ENCODE measurements around the gene C1QL4. TPM values are rescaled to one million over a fixed set of nuclear protein-coding genes. Genes with fewer than 3 reads are reported as not detected.
"Not testable (repeated sequence)": the region's sequence is repeated elsewhere in the genome, so short reads cannot be mapped to it uniquely, and the experiment has no call there.

Gene C1QL4
- polyA plus RNA-seq, 2 donors: not detected

DNA sequence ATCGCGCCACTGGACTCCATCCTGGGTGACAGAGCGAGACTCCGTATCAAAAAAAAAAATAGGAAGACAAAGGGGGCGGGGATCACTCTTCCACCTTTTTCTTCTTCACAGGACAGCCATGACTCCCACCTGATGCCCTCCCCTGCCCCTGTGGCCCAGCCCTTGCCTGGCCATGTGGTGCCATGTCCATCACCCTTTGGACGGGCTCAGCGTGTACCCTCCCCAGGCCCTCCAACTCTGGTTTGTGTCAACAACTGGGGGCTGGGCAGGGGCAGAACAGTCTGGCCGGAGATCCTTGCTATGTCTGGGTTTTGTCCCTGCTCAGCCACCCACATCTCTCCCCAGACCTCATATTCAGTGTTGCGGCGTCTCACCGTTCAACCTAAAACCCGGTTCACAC lies 8.2 kb downstream of the C1QL4 start:
- no peaks in the 10 kb centered on the region for H3K27me3 ChIP-seq (ENCODE audit: control insufficient read depth in 1 of 2, insufficient read depth in 2 of 2, low read length in 2 of 2)
- H3K27ac ChIP-seq (ENCODE audit: low read depth in 2 of 2, low read length in 1 of 2): no peak overlapping the region
- H3K9me3 ChIP-seq (ENCODE audit: control insufficient read depth in 2 of 2, insufficient read depth in 1 of 2, low read depth in 1 of 2, low read length in 1 of 2): no peaks in the 10 kb centered on the region
- H3K36me3 ChIP-seq (ENCODE audit: control insufficient read depth in 2 of 2, insufficient read depth in 2 of 2, low read length in 1 of 2): no peaks in the 10 kb centered on the region
- 98% methylated on average over 12 of the region's 12 CpGs for WGBS, 2 donors
- H3K4me3 ChIP-seq (ENCODE audit: low read depth in 1 of 2, low read length in 2 of 2): no peak overlapping the region
- H3K4me1 ChIP-seq (ENCODE audit: control insufficient read depth in 2 of 2, insufficient read depth in 2 of 2, low read length in 1 of 2): peaks cover 0 to 2% of the 10 kb centered on the region in 2 donors

DNA sequence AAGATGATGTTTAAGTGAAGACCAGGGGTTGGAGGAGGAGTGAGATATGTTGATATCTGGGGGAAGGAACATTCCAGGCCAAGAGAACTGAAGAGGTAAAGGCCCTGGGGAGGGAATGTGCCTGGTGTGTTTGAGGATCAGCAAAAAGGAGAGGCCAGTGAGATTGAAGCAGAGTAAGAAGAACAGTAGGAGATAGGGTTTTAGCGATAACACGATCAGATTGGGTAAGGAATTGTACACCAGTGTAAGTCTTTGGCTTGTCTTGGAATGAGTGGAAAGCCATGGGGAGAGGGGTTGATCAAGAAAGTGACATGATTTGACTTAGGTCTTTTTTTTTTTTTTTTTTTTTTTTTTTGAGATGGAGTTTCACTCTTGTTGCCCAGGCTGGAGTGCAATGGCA lies 9.1 kb downstream of the C1QL4 start:
- no peaks in the 10 kb centered on the region for H3K36me3 ChIP-seq (ENCODE audit: control insufficient read depth in 2 of 2, insufficient read depth in 2 of 2, low read length in 1 of 2)
- H3K9me3 ChIP-seq (ENCODE audit: control insufficient read depth in 2 of 2, insufficient read depth in 1 of 2, low read depth in 1 of 2, low read length in 1 of 2): no peaks in the 10 kb centered on the region
- no peaks in the 10 kb centered on the region for H3K27me3 ChIP-seq (ENCODE audit: control insufficient read depth in 1 of 2, insufficient read depth in 2 of 2, low read length in 2 of 2)
- no peak overlapping the region for H3K4me3 ChIP-seq (ENCODE audit: low read depth in 1 of 2, low read length in 2 of 2)
- peaks cover 0 to 6% of the 10 kb centered on the region in 2 donors for H3K4me1 ChIP-seq (ENCODE audit: control insufficient read depth in 2 of 2, insufficient read depth in 2 of 2, low read length in 1 of 2)
- WGBS, 2 donors: 91 to 98% methylated on average over 2 of the region's 2 CpGs
- no peak overlapping the region for H3K27ac ChIP-seq (ENCODE audit: low read depth in 2 of 2, low read length in 1 of 2)

DNA sequence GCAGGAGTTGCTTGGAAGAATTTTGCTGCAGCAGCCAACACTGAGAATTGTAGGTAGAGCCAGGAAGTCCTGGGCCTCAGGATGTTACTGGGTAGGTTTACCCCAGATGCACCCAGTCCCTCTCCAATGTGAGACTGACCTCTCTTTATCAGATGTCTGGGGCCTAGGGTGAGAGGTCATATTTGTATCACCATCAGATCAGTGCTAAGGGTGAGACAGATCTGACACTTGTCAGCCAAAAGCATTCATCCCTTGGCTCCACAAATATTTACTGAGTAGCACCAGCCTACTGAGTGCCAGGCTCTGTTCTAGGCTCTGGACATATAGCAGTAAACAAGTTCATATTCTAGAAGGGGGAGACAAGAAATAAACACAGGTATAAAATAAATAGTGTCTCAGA lies 9.6 kb downstream of the C1QL4 start:
- no peak overlapping the region for H3K4me3 ChIP-seq (ENCODE audit: low read depth in 1 of 2, low read length in 2 of 2)
- no peaks in the 10 kb centered on the region for H3K9me3 ChIP-seq (ENCODE audit: control insufficient read depth in 2 of 2, insufficient read depth in 1 of 2, low read depth in 1 of 2, low read length in 1 of 2)
- H3K27me3 ChIP-seq (ENCODE audit: control insufficient read depth in 1 of 2, insufficient read depth in 2 of 2, low read length in 2 of 2): no peaks in the 10 kb centered on the region
- H3K36me3 ChIP-seq (ENCODE audit: control insufficient read depth in 2 of 2, insufficient read depth in 2 of 2, low read length in 1 of 2): no peaks in the 10 kb centered on the region
- peaks cover 0 to 6% of the 10 kb centered on the region in 2 donors for H3K4me1 ChIP-seq (ENCODE audit: control insufficient read depth in 2 of 2, insufficient read depth in 2 of 2, low read length in 1 of 2)
- H3K27ac ChIP-seq (ENCODE audit: low read depth in 2 of 2, low read length in 1 of 2): no peak overlapping the region

DNA sequence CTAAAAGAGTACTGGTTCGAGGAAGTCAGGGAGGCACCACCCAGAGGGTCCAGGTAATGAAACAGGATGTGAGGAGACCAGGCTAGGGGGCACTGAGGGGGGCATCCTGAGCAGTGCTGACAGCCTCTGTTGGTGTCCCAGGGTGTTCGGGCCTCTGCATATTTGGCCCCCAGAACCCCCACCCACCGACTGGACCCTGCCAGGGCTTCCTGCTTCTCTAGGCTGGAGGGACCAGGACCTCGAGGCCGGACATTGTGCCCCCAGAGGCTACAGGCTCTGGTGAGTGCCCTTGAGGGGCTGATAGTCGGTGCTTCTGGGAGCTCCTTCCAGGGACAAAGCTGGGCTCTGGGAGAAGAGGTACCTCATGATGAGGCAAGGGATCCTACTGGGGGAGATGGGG lies 11.4 kb downstream of the C1QL4 start:
- no peaks in the 10 kb centered on the region for H3K9me3 ChIP-seq (ENCODE audit: control insufficient read depth in 2 of 2, insufficient read depth in 1 of 2, low read depth in 1 of 2, low read length in 1 of 2)
- no peaks in the 10 kb centered on the region for H3K27me3 ChIP-seq (ENCODE audit: control insufficient read depth in 1 of 2, insufficient read depth in 2 of 2, low read length in 2 of 2)
- H3K27ac ChIP-seq (ENCODE audit: low read depth in 2 of 2, low read length in 1 of 2): no peak overlapping the region
- H3K4me1 ChIP-seq (ENCODE audit: control insufficient read depth in 2 of 2, insufficient read depth in 2 of 2, low read length in 1 of 2): peaks cover 0 to 6% of the 10 kb centered on the region in 2 donors
- no peaks in the 10 kb centered on the region for H3K36me3 ChIP-seq (ENCODE audit: control insufficient read depth in 2 of 2, insufficient read depth in 2 of 2, low read length in 1 of 2)
- WGBS, 2 donors: 95 to 97% methylated on average over 6 of the region's 6 CpGs
- no peak overlapping the region for H3K4me3 ChIP-seq (ENCODE audit: low read depth in 1 of 2, low read length in 2 of 2)

DNA sequence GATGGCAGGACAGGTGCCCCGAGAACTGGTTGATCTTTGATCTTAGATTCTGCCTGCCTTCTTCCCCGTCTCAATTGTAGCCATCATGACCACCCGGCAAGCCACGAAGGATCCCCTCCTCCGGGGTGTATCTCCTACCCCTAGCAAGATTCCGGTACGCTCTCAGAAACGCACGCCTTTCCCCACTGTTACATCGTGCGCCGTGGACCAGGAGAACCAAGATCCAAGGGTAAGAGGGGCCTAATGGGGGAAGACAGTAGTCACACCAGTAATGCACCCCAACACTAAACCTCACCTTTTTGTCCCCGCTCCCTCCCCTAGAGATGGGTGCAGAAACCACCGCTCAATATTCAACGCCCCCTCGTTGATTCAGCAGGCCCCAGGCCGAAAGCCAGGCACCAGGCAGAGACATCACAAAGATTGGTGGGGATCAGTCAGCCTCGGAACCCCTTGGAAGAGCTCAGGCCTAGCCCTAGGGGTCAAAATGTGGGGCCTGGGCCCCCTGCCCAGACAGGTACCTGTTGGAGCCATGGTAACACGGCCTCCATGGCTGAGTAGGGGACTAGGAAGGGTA lies 13.4 kb downstream of the C1QL4 start:
- Histone ChIP-seq H3K4me3 (ENCODE audit: low read depth in 1 of 2, low read length in 2 of 2) (peak overlapping the region; percentile 67 to 74), H3K27ac (ENCODE audit: low read depth in 2 of 2, low read length in 1 of 2) (no peak overlapping the region), H3K36me3 (ENCODE audit: control insufficient read depth in 2 of 2, insufficient read depth in 2 of 2, low read length in 1 of 2) (no peaks in the 10 kb centered on the region), H3K27me3 (ENCODE audit: control insufficient read depth in 1 of 2, insufficient read depth in 2 of 2, low read length in 2 of 2) (no peaks in the 10 kb centered on the region), H3K4me1 (ENCODE audit: control insufficient read depth in 2 of 2, insufficient read depth in 2 of 2, low read length in 1 of 2) (peaks cover 0 to 6% of the 10 kb centered on the region in 2 donors), H3K9me3 (ENCODE audit: control insufficient read depth in 2 of 2, insufficient read depth in 1 of 2, low read depth in 1 of 2, low read length in 1 of 2) (no peaks in the 10 kb centered on the region)
- WGBS, 2 donors: 8 to 10% methylated on average over 19 of the region's 19 CpGs

DNA sequence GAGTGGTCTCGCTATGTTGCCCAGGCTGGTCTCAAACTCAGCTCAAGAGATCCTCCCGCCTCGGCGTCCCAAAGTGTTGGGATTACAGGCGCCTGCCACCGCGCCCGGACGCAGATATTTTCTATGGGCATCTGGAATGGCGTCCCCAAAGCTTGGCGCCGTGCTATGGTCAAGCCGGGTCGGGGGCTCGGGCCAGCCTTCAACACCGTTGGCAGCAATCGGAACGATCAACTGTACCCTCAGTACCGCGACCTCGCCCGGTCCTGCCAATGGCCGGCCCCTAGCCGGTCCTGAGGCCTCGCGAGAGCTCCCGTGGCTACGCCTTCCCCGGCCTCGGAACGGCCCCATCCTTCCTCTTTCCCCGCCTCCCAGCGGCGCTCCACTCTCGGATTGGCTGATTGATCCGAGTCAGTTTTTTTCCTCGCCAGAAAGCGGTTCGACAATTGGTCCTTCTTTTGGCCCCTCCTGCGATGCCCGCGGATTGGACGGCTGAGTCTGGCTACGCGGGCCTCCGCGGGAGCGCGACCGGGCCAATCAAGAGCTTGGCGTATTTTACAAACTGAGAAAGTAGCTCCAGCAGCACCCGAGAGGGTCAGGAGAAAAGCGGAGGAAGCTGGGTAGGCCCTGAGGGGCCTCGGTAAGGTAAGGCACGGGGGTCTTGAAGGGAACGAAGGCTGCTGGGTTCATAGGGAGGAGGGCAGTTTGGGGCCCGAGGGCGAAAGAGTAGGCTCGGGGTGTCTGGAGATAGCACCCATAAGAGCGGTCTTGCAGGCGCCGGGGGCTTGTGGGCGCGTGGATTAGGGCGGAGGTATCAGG lies 14.1 kb downstream of the C1QL4 start, which contains the start of gene TROAP:
TSS of gene TROAP (plus strand) at position 548 of the 816 bp plus-strand sequence. CDS start 354 bp downstream, outside the sequence.
- Histone ChIP-seq H3K27ac (ENCODE audit: low read depth in 2 of 2, low read length in 1 of 2) (peak within 1 kb of the TSS; percentile 48 to 85), H3K27me3 (ENCODE audit: control insufficient read depth in 1 of 2, insufficient read depth in 2 of 2, low read length in 2 of 2) (no peaks in the 10 kb centered on the region), H3K4me3 (ENCODE audit: low read depth in 1 of 2, low read length in 2 of 2) (peak within 1 kb of the TSS; percentile 74 to 75), H3K4me1 (ENCODE audit: control insufficient read depth in 2 of 2, insufficient read depth in 2 of 2, low read length in 1 of 2) (peaks cover 0 to 6% of the 10 kb centered on the region in 2 donors), H3K36me3 (ENCODE audit: control insufficient read depth in 2 of 2, insufficient read depth in 2 of 2, low read length in 1 of 2) (no peaks in the 10 kb centered on the region), H3K9me3 (ENCODE audit: control insufficient read depth in 2 of 2, insufficient read depth in 1 of 2, low read depth in 1 of 2, low read length in 1 of 2) (no peaks in the 10 kb centered on the region)
- WGBS, 2 donors: 0 to 1% methylated on average over 65 of the region's 65 CpGs

DNA sequence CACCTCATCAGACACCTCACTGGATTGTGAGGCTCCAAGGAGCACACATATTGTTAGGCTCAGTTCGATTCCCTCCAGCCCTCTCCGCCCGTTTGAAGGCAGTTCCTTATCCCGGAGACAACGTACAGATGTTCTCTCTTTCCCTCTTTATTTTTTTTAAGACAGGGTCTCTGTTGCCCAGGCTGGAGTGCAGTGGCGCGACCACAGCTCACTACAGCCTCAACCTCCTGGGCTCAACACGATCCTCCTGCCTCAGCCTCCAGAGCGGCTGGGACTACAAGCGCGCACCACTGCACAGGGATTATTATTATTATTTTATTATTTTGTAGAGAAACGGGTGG lies 14.7 kb downstream of the C1QL4 start:
- WGBS, 2 donors: 40 to 46% methylated on average over 12 of the region's 12 CpGs
- H3K27ac ChIP-seq (ENCODE audit: low read depth in 2 of 2, low read length in 1 of 2): no peak overlapping the region
- no peaks in the 10 kb centered on the region for H3K27me3 ChIP-seq (ENCODE audit: control insufficient read depth in 1 of 2, insufficient read depth in 2 of 2, low read length in 2 of 2)
- H3K36me3 ChIP-seq (ENCODE audit: control insufficient read depth in 2 of 2, insufficient read depth in 2 of 2, low read length in 1 of 2): no peaks in the 10 kb centered on the region
- H3K9me3 ChIP-seq (ENCODE audit: control insufficient read depth in 2 of 2, insufficient read depth in 1 of 2, low read depth in 1 of 2, low read length in 1 of 2): no peaks in the 10 kb centered on the region
- H3K4me1 ChIP-seq (ENCODE audit: control insufficient read depth in 2 of 2, insufficient read depth in 2 of 2, low read length in 1 of 2): peaks cover 0 to 6% of the 10 kb centered on the region in 2 donors
- H3K4me3 ChIP-seq (ENCODE audit: low read depth in 1 of 2, low read length in 2 of 2): peak overlapping the region; percentile 74 to 75

DNA sequence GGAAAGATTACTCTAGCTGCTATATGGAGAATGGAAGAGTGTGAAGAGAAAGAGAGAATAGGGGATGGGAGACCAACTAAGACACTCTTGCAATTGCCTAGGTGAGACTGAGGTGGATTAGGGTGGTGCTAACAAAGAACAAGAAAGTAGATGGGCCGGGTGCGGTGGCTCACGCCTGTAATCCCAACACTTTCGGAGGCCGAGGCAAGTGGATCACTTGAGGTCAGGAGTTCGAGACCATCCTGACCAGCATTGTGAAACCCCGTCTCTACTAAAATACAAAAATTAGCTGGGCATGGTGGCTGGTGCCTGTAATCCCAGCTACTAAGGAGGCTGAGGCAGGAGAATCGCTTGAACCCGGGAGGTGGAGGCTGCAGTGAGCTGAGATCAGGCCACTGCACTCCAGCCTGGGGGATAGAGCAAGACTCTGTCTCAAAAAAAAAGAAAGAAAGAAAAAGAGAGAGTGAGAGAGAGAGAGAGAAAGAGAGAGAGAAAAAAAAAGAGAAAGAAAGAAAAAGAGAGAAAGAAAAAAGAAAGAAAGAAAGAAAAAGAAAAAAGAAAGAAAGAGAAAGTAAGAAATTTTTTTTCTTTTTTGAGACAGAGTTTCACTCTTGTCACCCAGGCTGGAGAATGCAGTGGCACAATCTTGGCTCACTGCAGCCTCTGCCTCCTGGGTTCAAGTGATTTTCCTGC lies 16.4 kb downstream of the C1QL4 start:
- H3K27me3 ChIP-seq (ENCODE audit: control insufficient read depth in 1 of 2, insufficient read depth in 2 of 2, low read length in 2 of 2); H3K36me3 ChIP-seq (ENCODE audit: control insufficient read depth in 2 of 2, insufficient read depth in 2 of 2, low read length in 1 of 2); H3K27ac ChIP-seq (ENCODE audit: low read depth in 2 of 2, low read length in 1 of 2); H3K4me3 ChIP-seq (ENCODE audit: low read depth in 1 of 2, low read length in 2 of 2); H3K4me1 ChIP-seq (ENCODE audit: control insufficient read depth in 2 of 2, insufficient read depth in 2 of 2, low read length in 1 of 2); H3K9me3 ChIP-seq (ENCODE audit: control insufficient read depth in 2 of 2, insufficient read depth in 1 of 2, low read depth in 1 of 2, low read length in 1 of 2): not testable (repeated sequence)
- WGBS, 2 donors: 92 to 99% methylated on average over 9 of the region's 9 CpGs

DNA sequence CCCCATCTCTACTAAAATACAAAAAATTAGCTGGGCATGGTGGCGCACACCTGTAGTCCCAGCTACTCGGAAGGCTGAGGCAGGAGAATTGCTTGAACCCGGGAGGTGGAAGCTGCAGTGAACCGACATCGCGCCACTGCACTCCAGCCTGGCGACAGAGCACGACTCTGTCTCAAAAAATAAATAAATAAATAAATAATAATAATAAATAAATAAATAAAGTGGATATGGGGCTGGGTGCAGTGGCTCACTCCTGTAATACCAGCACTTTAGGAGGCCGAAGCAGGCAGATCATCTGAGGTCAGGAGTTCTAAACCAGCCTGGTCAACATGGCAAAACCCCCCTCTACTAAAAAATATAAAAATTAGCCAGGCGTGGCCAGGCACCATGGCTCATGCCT lies 19.9 kb downstream of the C1QL4 start:
- not testable (repeated sequence) for H3K4me1 ChIP-seq (ENCODE audit: control insufficient read depth in 2 of 2, insufficient read depth in 2 of 2, low read length in 1 of 2); H3K4me3 ChIP-seq (ENCODE audit: low read depth in 1 of 2, low read length in 2 of 2); H3K27me3 ChIP-seq (ENCODE audit: control insufficient read depth in 1 of 2, insufficient read depth in 2 of 2, low read length in 2 of 2); H3K36me3 ChIP-seq (ENCODE audit: control insufficient read depth in 2 of 2, insufficient read depth in 2 of 2, low read length in 1 of 2); H3K9me3 ChIP-seq (ENCODE audit: control insufficient read depth in 2 of 2, insufficient read depth in 1 of 2, low read depth in 1 of 2, low read length in 1 of 2); H3K27ac ChIP-seq (ENCODE audit: low read depth in 2 of 2, low read length in 1 of 2)
- WGBS, 2 donors: 93 to 95% methylated on average over 10 of the region's 10 CpGs
